HTR-8/SVneo (cell line): ENCODE data around the gene RPL10A.

Experiments
- DNase-seq: peaks from one replicate; pipeline ENCODE4 v3.0.0; 2011; ENCODE audit warnings: low spot score, mixed read lengths; ENCODE audit not compliant: insufficient read length
- FAIRE-seq: peaks from 2 replicates; lab custom pipeline; 2011; peaks lifted over from hg19 to GRCh38; lab: Jason Lieb, UNC

Gene RPL10A

DNA sequence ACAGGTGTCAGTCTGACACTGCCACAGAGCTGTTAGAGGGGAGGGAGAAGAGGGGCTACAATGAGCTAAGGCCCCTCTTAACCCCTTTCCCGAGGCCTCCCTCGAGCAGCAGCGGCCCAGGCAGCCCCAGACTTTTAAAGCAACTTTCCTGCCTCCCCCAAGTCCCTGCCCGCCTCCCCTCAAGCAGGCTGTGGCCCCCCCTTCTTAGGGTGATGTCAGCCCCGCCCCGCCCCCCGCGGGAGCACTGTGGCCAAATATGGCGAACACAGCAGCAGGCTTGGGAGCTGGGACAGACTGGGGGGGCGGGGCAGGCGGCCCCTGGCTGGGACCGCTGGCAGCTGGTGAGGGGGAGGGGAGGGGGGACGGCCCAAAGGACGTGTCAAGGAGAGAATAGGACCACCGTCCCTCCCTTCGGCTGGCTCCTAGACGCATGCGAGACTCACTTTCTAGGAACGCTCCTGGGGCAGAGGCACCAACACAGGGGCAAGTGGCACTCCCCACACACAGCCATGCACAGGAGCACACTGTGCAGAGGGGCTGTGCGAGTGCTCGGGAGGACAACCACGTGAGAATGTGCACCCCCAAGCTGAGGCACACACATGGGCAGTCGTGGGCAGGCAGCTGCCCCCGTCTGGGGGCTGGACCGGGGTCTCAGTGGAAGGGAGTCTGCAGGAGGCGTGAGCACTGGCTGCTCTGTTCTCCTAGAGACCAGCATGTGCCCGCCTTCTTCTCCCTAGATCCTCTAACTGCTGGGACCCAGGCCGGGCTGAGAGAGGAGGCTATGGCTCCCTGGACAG, 22.0 kb downstream of the RPL10A start:
- no peak for DNase-seq
- no peak for FAIRE-seq

DNA sequence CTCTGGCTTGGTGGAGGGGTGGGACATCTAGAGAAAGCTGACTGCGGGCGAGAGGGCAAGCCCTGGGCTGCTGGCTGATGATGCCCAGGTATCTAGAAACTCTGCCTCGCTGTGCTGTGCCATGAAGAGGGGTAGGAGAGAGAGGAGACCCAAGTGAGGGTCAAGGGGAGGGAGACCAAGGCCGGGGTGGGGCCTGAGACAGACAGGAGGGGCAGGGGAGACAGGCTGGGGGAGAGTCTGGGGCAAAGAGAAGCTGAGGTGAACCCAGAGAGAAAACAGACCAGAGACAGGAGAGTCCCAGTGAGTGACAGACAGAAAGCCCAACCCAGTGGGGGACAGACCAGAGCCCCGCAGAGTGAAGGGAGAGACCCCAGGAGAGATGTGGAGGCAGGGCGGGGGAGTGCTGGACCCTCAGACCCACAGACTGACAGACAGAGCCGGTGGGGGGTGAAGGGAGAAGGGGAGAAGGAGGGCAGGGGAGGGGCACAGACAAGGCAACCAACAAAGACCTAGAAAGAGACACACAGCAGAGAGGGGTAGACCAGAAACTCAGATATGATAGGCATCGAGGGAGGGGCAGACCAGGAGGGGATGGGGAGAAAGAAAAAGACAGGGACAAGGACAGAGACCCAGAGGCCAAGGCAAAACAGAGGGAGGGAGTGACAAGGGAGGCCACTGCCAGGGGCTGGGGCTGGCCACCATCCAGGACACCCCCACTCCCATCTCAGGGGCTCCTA, 22.8 kb downstream of the RPL10A start:
- no peak for DNase-seq
- no peak for FAIRE-seq

DNA sequence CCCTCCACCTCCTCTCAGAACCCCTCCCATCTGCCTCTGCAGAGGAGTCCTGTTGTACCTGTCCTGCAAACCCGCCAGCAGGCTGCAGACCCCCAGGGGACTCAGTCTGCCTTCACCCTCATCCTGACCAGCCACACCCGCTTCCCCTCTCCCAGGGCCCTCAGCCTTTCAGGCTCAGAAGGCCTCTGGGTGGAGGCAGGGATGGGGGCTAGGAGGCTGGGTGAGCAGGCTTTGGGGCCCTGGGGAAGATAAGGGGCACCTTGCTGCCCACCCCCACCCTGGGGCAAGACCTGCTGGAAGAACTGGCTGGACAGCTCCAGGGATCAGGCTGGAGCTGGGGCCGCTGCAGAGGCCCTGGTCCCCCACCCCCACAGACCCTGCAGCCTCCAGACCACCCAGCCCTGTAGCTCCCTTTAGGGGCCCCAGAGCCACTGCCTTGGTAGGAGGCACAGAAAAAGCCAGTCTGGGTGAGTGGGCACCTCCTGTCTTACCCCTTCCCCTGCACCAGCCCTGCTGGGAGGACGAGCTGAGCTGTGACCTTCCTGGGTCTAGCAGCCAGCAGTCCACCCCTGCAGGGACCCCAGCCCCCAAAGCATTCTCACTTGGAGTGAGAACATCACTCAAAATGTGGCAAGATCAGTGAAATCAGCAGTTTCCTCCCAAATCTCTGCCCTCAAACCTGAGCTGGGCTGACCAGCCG, 23.5 kb downstream of the RPL10A start:
- FAIRE-seq (no peak), DNase-seq (no peak)

DNA sequence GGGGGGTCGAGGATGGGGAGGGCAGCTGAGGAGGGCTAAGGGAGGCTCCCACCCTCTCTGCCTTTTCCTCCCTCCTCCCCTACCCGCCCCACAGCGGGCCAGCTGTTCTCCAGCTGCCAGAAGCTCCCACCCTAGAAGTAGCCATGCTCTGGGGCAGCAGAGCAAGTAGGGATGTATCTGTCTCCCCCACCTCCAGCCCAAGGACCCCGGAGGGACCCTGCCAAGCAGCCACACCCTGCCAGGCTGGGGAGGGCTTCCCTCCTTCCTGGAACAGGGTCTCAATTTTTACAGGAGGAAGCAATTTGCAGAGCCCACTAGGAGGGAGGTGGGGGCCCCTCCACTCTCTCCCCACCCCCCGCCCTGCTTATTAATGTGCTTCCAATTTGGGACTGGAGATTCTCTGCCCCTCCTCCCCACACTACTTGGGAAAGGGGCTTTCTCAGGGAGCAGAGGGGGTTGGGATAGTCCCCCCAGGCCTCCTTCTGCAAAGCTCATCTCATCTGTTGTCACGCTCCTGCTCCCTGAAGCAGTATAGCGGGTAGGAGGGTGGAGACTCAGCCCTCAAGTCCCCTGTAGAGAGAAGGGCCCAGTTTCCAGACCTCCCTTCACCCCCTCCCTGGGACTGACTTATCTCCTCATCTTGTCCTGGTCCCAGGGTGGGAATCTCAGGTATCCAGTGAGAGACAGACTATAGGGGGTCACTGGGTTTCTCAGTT, 24.2 kb downstream of the RPL10A start:
- no peak for DNase-seq
- FAIRE-seq: no peak

DNA sequence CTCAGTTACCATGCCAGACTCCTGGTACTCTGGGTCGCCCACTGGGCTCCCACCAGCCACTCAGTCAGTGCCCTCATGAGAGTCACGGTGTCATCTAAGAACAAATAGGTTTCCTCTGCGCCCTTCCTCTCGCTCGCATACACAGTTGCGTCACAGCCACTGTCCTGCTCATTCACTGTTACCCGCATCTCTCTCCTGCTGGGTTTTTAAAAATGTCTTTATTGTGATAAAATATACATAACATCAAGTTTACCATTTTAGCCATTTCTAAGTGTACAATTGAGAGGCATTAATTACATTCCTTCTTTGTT, 24.7 kb downstream of the RPL10A start:
- no peak for FAIRE-seq
- no peak for DNase-seq

DNA sequence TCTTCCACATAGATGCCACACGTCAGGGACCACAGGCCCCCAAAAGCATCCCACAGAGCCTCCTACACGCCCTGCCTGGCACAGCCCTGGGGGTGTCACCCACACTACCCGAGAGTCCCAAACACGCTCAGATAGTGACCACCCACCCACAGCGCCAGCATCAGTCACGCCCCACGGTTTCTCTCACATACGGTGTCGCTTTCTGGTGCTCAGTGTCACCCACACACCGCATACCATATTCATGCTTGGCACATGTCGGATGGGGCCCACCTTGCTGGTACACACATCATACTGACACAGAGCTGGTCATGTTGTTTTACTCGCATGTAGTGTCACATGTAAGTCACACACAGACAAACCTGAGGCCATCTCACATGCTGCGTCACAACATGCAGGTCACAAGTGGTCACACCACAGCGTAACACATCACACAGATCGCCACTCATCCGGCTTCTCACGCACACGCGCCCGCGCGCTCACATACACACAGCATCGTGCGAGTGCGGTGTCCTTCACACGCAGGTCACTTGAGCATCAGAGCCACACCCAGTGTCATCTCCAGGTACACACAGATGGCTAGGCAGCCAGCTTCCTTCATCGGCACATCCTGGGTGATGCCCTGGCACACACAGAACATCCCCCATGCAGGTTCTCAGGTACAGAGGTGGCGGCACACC, 25.2 kb downstream of the RPL10A start:
- DNase-seq (no peak), FAIRE-seq (peak; percentile 87)

DNA sequence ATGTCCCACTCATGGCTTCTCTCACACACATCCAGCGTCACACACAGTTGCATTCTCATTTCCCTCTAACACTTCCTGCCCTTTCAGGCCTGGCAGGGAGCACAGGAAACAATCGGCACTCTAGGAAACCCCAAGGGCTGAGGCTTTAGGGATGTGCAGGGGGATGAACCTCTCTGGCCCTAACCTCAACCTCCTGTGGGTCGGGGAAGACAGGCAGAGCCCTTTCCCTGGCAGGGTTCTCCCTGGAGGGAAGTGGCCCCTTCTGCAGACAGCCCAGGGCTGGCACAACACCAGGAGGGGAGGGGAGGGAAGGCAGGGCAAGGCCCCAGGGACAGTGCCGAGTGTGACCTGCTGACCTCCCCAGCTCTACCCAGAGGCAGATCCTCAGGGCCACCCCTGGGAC, 26.0 kb downstream of the RPL10A start:
- no peak for FAIRE-seq
- DNase-seq: no peak

DNA sequence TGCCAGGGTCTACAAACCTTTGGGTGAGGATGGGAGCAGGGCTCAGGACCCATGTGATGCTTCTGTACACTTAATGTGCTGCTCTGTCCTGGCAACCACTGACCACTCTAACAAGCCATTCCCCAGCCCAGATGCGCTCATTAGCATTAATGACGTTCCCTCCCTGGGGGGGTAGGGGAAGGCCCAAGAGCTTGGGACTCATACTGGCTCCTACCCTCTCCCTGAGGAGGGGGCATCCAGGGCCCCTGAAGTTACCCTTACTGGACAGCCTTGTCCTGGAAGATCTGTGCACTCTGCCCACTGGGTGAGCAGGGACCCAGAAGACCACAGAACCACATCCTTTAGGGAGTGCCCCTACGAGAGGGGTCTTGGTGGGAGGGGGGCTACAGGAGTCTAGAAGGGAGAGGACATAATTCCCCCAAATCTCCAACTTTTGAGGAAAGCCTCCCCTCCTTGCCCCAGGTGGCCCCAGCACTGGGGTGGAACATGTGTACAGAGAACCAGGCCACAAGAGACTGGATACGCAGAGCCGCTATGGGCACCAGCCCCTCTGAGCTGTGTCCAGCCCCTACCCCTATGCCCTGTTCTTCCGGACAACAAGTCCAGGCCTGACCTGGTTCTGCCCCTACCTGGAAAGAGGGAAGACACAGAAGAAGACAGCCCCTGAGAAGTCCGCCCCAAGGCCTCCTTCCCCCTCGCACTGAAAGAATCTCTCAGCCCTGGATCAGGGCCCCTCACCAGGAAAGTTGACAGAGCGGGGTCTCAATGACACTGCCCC, 27.2 kb downstream of the RPL10A start:
- no peak for FAIRE-seq
- DNase-seq: no peak

DNA sequence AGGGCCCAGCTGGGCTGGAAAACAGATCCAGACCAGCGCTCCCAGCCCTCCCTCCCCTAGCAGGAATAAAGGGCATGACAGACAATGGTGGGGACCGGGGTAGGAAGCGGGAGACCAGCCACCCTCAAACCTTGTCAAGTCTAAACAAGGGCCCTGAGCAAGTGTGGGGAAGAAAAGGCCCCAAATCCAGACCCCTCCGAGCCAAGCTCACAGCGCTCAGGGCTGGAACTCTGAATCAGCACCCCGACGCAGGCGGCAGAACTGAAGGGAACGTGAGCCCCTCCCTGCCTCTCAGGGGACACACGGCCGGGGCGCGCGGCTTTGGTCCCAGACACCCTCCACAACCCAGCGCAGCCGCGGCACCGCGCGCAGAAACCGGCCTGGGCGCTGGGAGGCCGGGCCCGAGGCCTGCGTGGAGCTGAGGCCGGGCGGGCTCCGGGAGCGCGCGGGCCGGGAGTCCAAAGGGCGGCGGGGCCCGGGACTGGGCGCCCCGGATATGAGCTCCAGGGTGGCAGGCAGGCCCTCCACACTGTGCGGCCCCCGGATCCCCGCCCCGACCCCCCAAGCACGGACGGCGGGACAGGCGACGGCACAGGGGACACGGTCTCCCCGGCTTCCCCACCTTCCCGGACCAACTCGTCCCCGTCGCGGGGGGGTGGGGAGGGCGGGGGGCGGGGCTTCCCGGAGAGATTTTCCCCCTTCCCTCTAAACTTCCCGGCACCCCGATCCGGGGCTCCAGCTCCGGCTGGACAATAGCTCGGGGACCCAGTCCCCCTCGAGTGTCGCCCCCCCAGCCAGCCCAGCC, 28.0 kb downstream of the RPL10A start:
- FAIRE-seq (no peak), DNase-seq (no peak)

DNA sequence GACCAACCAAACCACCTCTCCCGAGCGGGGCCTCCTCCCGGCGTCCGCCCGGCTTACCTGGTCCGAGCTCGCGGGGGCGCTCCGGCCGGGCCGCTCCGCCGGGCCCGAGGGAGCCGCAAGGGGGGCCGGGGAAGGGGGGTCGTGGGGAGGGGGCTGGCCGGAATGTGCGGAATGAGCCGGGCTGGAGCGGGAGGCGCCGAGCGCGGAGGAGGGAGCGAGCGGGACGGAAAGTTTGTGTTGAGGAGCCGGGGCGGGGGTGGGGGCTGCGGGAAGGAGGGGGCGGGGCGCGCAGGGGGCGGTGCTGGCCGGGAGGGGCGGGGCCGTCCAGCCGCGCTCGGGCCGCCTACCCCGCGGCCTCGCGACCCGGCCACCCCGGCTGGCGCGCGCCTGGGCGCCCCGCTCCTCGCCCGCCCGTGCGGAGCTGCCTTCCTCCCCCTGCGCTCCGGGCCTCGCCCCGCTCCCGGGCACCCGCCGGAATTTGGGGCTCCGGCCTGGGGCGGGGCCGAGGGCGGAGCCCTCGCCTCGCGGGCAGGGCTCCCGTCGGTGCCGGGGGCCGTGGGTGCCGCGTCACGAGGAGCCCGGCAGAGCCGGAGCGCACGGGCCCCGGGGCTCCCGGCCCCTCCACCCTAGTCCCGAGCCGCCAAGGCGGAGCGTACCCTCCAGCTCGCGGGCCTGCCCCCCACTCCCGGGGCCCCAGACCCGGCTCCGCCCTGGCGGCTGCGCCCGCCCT, 28.8 kb downstream of the RPL10A start, which contains the start of gene TEAD3:
Gene TEAD3, minus strand, starts transcription at position 239 of the 730 bp plus-strand sequence.
- DNase-seq: peak; percentile 82
- no peak for FAIRE-seq

DNA sequence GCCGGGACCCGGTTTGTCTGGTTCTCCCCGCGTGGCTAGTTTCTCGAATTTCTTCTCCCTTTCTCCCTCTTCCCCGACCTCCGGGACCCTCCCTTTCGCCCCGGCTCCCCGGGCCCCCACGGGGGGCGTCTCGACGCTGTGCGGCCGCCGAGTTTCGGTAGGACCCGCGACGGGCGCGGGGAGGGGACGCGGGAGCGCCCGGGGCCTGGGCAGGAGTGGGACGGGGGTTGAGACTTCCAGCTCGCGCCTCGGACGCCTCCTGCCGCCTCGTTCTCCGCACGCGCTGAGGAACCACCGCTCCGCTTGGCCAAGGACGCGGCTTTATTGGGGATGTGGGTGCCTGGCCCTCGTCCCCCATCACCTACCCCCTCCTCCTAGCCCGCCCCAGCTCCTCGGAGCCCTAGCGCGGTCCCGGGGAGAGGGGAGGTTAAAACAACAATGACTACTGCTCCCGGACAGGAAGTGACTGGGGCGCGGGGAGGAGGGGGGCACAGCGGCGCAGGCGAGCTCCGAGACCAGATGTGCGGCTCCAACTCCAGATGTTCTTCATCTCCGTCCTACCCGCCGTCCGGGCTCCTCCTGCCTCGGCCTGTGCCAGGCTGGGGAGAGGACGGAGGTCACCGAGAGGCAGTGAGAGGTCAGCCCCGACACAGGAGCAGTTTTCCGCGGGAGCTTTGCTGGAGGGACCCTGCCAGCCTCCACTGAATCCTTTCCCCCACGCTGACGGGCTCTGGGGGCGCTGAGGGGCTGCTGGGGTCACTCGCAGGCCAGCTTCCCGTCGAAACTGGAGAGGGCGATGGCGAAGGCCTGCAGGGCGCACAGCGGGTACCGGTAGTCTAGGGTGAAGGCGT, 29.6 kb downstream of the RPL10A start:
- DNase-seq: peak; percentile 75
- FAIRE-seq: no peak

DNA sequence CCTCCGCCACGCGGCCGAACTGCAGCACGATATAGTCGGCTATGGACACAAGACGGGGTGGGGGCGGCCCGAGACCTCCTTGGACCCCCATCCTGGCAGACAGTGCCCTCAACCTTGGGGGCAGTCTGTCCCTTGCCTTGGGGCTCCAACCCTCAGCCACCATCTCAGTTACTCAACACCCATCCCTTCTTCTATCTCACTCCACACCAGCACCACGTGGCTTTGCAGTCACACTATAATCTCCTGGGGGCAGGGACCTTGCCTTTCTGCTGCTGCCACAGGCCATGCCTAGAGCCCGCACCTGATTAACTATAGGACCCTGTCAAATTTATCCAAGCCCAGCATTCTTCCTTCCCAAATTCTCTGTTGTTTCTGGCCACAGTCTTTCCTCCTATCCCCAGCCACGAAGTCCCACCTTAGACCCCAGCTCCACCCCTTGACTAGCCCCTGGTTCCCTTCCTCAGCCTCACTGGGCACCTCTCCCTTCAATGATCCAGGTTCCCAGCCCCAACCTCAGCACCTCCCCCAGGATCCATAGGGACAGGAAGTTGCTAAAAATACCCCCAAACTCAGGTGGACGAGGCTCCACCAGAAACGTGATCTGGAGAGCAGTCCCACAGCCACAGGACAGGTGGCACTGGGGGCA, 30.3 kb downstream of the RPL10A start:
- DNase-seq: no peak
- no peak for FAIRE-seq

DNA sequence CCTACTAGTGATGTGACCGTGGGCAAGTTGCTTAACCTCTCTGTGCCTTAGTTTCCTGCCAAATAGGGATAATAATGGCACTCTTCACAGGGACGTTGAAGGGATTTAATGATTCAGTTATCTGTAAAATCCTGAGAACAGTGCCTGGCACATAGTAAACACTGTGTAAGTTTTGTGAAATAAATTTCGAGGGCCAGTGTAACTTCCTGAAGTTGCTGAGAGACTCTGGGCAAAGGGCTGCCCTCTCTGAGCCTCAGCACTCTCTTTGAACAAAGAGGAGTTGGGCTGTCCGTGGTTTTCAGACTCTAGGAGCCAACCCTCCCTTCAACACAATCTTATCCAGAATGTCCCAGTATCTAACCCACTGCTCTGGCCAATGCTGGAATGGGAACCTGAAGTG, 31.2 kb downstream of the RPL10A start:
- FAIRE-seq: no peak
- no peak for DNase-seq

DNA sequence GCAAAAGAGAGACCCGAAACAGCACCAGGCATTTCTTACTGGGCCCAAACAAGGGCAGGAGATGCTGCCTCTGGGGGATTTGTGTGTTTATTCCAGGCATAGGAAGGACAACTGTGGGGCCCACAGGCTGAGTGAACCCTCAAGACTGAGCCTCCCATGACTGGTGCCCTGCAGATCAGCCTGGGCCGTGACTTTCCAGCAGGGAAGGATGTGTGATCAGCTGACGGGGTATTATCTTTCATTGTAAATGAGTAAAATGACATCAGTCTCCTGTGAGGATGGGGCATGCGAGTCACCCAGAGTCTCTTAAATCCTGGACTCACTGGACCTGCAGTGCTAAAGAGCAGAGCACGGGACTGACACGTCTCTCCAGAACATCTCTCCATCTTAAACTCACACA, 32.6 kb downstream of the RPL10A start:
- DNase-seq (peak; percentile 61), FAIRE-seq (no peak)

DNA sequence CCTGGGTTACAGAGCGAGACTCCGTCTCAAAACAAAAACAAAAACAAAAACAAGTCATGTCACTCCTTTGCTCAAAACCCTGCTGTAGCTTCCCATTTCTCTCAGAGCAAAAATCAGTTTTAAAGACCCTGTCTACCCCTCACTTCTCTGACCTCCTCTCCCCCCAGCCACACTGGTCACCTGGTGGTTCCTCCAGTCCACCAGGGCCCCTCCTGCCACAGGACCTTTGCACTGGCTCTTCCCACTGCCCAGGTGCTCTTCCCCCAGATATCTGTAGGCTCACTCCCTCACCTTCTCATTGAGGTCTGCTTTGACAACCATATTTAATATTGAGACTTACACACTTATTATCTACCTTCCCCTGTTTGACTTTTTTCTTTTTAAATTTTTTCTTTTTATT, 33.6 kb downstream of the RPL10A start:
- no peak for FAIRE-seq
- no peak for DNase-seq

DNA sequence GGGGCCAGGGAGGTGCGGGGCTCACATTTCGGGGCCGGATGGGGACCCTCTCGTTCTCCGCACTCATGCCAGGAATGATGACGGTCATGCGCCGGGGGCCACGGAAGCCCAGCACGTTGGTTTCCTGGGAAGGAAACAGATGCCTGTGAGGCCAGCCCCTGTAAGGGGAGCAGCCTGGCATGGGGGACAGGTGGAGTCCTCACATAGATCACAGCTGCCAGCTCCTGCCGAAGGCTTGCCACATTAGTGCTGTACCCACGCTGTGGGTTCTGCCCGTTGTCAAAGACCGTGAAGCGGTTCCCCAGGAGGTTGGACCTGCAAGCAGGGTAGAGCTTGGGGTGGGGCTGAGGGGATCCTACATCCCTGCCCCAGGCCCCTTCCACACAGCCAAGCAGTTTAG, 35.3 kb downstream of the RPL10A start:
- FAIRE-seq (no peak), DNase-seq (no peak)
